ENCODE data around the gene SPINT3.

SPINT3 gene

DNA sequence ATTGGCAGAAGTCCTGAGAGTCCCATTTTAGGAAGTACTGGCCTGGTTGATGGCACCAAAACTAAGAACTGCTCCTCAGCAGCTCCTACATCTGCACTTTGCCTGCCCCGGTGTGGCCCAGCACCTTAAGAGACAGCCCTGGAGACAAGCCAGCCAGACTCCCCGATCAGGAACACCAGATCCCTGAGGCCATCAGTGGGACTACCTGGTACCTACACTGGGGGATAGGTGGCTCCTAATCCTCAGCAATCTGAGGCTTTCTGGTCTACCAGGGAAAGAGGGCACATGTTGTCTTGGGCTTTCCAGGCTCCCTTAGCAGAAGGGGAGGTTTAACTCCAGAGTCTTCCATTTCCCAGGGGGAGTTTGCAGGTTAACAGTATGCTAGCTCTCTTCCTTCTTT, 24.0 kb upstream of the SPINT3 start, which contains the start of gene WFDC6:
Gene WFDC6, minus strand, starts transcription at position 101 of the 400 bp plus-strand sequence. Its CDS starts 75 bp downstream, at position 26.
- Histone ChIP-seq H3K4me3 (ENCODE audit: low read length) (no peak within 1 kb of the TSS), H3K79me2 (ENCODE audit: control insufficient read depth, low read length) (no peaks in the 10 kb centered on the region), H3F3A (ENCODE audit: control insufficient read depth, insufficient read depth) (no peaks in the 10 kb centered on the region), H3K9me2 (replicated peaks; ENCODE audit: control insufficient read depth, low read length) (no peaks in the 10 kb centered on the region), H3K4me1 (ENCODE audit: control insufficient read depth, low read length) (no peaks in the 10 kb centered on the region), H3K36me3 (ENCODE audit: control insufficient read depth, low read length) (no peaks in the 10 kb centered on the region), H3K27me3 (ENCODE audit: control insufficient read depth, low read length) (peaks cover 10% of the 10 kb centered on the region; the same call in 1 of the 2 replicates), H4K20me1 (ENCODE audit: control insufficient read depth, insufficient read depth, low read depth, low read length) (no peaks in the 10 kb centered on the region), H3K27ac (ENCODE audit: low read depth, low read length) (no peak within 1 kb of the TSS), H3K9me3 (ENCODE audit: control insufficient read depth, insufficient read depth, low read length) (no peaks in the 10 kb centered on the region), H3K4me2 (ENCODE audit: low read length) (no peak within 1 kb of the TSS)
- no peak for TF ChIP-seq CTCF (IDR thresholded peaks at IDR 0.05; ENCODE audit: low read depth, low read length, poor library complexity, severe bottlenecking)
- TF ChIP-seq EZH2phosphoT487 (IDR thresholded peaks at IDR 0.05; ENCODE audit: borderline replicate concordance, low read length) = no peak

DNA sequence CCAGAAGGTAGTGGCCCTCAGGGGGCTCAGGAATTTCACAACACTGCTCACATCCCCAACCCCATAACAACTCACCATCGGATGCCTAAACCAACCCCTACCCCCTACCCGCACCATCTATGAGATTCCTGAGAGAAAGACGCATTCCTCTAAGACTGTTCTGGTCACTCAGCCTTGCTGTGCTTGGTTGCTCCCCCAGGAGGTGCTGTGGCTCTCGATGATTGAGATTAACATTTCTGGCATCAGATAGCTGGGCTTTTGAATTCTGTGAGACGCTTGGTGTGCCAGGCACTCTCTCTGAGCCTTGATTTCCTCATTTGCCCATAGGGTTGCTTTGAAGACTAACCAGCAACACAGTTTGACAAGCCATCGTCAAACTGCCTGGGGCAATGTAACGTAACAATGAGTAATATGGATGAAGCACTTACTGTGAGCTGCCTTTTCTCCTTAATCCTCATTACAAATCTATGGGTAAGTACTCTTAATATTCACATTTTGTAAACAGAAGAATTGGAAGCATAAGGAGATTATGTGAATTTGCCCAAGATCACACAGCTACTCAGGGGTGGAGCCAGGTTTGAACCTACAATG, 22.9 kb upstream of the SPINT3 start:
- Histone ChIP-seq H3K9me3 (ENCODE audit: control insufficient read depth, insufficient read depth, low read length) (no peaks in the 10 kb centered on the region), H3F3A (ENCODE audit: control insufficient read depth, insufficient read depth) (no peaks in the 10 kb centered on the region), H3K79me2 (ENCODE audit: control insufficient read depth, low read length) (no peaks in the 10 kb centered on the region), H3K9me2 (replicated peaks; ENCODE audit: control insufficient read depth, low read length) (no peaks in the 10 kb centered on the region), H3K4me2 (ENCODE audit: low read length) (no peak overlapping the region), H4K20me1 (ENCODE audit: control insufficient read depth, insufficient read depth, low read depth, low read length) (no peaks in the 10 kb centered on the region), H3K4me3 (ENCODE audit: low read length) (no peak overlapping the region), H3K36me3 (ENCODE audit: control insufficient read depth, low read length) (no peaks in the 10 kb centered on the region), H3K27me3 (ENCODE audit: control insufficient read depth, low read length) (peaks cover 10% of the 10 kb centered on the region), H3K4me1 (ENCODE audit: control insufficient read depth, low read length) (no peaks in the 10 kb centered on the region), H3K27ac (ENCODE audit: low read depth, low read length) (no peak overlapping the region)
- TF ChIP-seq CTCF (IDR thresholded peaks at IDR 0.05; ENCODE audit: low read depth, low read length, poor library complexity, severe bottlenecking) = peak; percentile 12
- no peak for TF ChIP-seq EZH2phosphoT487 (IDR thresholded peaks at IDR 0.05; ENCODE audit: borderline replicate concordance, low read length)

GRCh38 chr20:45527294-45527693, 11.9 kb upstream of the SPINT3 start:
- H3K4me1 ChIP-seq (ENCODE audit: control insufficient read depth, low read length) = peaks cover 2% of the 10 kb centered on the region
- no peaks in the 10 kb centered on the region for H3K9me3 ChIP-seq (ENCODE audit: control insufficient read depth, insufficient read depth, low read length)
- H3F3A ChIP-seq (ENCODE audit: control insufficient read depth, insufficient read depth) = no peaks in the 10 kb centered on the region
- no peak overlapping the region for H3K4me3 ChIP-seq (ENCODE audit: low read length)
- no peaks in the 10 kb centered on the region for H4K20me1 ChIP-seq (ENCODE audit: control insufficient read depth, insufficient read depth, low read depth, low read length)
- no peaks in the 10 kb centered on the region for H3K79me2 ChIP-seq (ENCODE audit: control insufficient read depth, low read length)
- no peaks in the 10 kb centered on the region for H3K9me2 ChIP-seq (replicated peaks; ENCODE audit: control insufficient read depth, low read length)
- no peak overlapping the region for H3K27ac ChIP-seq (ENCODE audit: low read depth, low read length)
- peaks cover 8% of the 10 kb centered on the region; the same call in 1 of the 2 replicates for H3K27me3 ChIP-seq (ENCODE audit: control insufficient read depth, low read length)
- H3K4me2 ChIP-seq (ENCODE audit: low read length) = no peak overlapping the region
- H3K36me3 ChIP-seq (ENCODE audit: control insufficient read depth, low read length) = no peaks in the 10 kb centered on the region
- TF ChIP-seq CTCF (IDR thresholded peaks at IDR 0.05; ENCODE audit: low read depth, low read length, poor library complexity, severe bottlenecking) (no peak), EZH2phosphoT487 (IDR thresholded peaks at IDR 0.05; ENCODE audit: borderline replicate concordance, low read length) (no peak)

Measured in DOHH2 (cell line).